Small intestine (tissue), 7 donors: ENCODE results near the gene CIPC. TPM values are rescaled to one million over a fixed set of nuclear protein-coding genes. Genes with fewer than 3 reads are reported as not detected.

Source experiments
- DNase-seq, 2 donors: peaks; one replicate each; pipeline versions ENCODE4 v3.0.0 to v3.0.0-alpha.2; 2013
- FAIRE-seq: peaks from 2 replicates; lab custom pipeline; 2012; peaks lifted over from hg19 to GRCh38; lab: Jason Lieb, UNC
- H3K27ac ChIP-seq, 3 donors: one replicate each; pipeline ENCODE4 v1.5.1; 2013; ENCODE audit warnings: low read length in 2 of 3, mild to moderate bottlenecking in 2 of 3, control low read depth in 1 of 3, inconsistent platforms in 1 of 3, low read depth in 1 of 3, moderate library complexity in 1 of 3
- H3K27me3 ChIP-seq, 3 donors: one replicate each; pipeline ENCODE4 v1.6.1; 2013; ENCODE audit warnings: low read length in 3 of 3, inconsistent platforms in 1 of 3; ENCODE audit not compliant: control insufficient read depth in 3 of 3, insufficient read depth in 3 of 3
- H3K36me3 ChIP-seq, 3 donors: one replicate each; pipeline ENCODE4 v1.6.1; 2013; ENCODE audit warnings: low read length in 3 of 3, inconsistent platforms in 1 of 3, low read depth in 1 of 3, mild to moderate bottlenecking in 1 of 3, moderate library complexity in 1 of 3; ENCODE audit not compliant: control insufficient read depth in 3 of 3, insufficient read depth in 2 of 3
- H3K4me1 ChIP-seq, 3 donors: one replicate each; pipeline ENCODE4 v1.6.1; 2013; ENCODE audit warnings: low read length in 2 of 3, inconsistent platforms in 1 of 3, low read depth in 1 of 3, mild to moderate bottlenecking in 1 of 3, moderate library complexity in 1 of 3; ENCODE audit not compliant: control insufficient read depth in 3 of 3, insufficient read depth in 2 of 3
- H3K4me3 ChIP-seq, 3 donors: one replicate each; pipeline ENCODE4 v1.5.1; 2013; ENCODE audit warnings: low read length in 3 of 3, control low read depth in 1 of 3, inconsistent platforms in 1 of 3, low read depth in 1 of 3, mild to moderate bottlenecking in 1 of 3, moderate library complexity in 1 of 3
- H3K9me3 ChIP-seq, 2 donors: one replicate each; pipeline ENCODE4 v1.6.1; 2013; ENCODE audit warnings: low read depth in 1 of 2, low read length in 1 of 2; ENCODE audit not compliant: control insufficient read depth in 2 of 2, insufficient read depth in 1 of 2
- WGBS, 3 donors: extraction: QIAGEN DNeasy Blood & Tissue Kit; methylation state at CpG; one replicate each; pipeline ENCODE4 v1.1.7; 2013; 5-methylcytosine and 5-hydroxymethylcytosine counted together
- polyA plus RNA-seq, 4 donors: library from polyadenylated mRNA; stranded (reverse) in 3 of 4; unstranded in 1 of 4; fragments of 200-250 nt in 3 of 4; fragments of 120-200 nt in 1 of 4; gene quantifications; one replicate each; pipeline versions ENCODE4 v1.2.1 to v1.2.3, GENCODE V29; 2013
- donor health status: healthy with polysubstance abuse.
- donor health status: control.
- donor health status: control.
- donor health status: Bipolar disorder and iron deficiency.
- donor health status: healthy.

Gene CIPC
- polyA plus RNA-seq, 4 donors, result 7.6 to 26.9 (median 8.8) TPM

DNA sequence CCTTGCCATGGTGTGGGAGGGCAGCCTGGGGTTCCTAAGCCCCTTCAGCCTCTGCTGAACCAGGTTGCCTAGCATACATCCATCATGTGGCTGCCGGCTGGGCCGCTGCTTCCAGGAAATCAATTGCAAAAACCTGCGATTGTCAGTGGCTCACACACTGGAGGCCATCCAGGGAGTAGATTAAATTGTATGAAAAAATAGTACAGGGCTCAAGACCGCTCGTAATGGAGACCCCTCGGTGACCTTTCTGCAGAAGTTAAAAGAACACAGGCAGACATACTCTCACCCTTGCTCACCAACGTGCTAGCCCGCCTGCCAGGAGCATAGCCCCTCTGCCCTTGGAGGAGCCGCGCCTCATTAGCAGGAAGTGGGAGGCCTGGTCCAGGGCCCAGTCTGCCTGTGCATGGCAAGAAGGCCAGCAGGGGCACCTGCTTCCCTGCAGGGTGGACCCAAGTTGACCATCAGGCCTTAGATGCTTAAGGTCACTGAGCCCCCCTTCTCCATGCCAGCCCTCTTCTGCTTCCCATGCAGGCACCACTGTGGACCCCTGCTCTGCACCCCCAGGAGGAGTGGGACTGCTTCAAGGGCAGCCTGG is 31.4 kb upstream of the CIPC start:
- WGBS, 3 donors, result 60 to 64% (median 63%) methylated on average over 10 of the region's 10 CpGs
- peaks cover 0 to 12% (median 0%) of the 10 kb centered on the region in 3 donors for H3K4me1 ChIP-seq
- FAIRE-seq, result no peak

DNA sequence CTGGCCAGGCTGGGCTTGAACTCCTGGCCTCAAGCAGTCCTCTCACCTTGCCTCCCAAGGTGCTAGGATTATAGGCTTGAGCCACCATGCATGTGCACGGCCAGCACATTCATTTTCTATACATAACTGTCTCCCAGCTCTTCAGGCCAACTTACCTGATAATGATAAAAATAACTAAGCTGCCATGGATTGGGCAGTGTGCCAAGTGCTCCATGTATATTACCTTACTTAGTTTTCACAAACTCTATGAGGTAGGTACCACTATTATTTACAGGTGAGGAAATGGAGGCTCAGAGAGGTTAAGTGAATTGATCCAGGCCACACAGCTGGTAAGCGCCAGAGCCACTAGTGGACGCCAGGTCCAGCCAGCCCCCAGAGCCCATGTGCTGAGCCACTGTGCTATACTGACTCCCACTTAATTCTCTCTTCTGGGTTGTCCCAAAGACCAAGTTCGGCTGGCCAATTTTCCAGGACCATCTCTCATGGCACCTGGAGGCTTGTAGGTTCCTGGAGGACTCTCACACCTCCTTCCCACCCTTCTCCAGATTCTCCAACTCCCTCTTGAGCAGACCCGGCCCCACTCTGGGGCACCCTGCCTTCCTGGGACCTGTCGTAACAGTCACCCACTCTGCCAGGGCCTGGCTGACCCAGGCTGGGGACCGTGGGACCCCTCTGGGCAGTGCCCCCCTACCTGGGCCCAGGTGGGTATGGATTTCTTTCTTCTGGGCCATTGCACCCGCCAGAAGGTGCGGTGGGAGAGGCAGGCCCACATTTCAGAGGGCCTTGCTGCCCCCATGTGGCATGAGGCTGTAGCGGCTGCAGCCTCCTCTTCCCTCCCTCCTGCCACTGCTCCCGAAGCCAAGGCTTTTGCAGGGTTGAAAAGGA is 30.2 kb upstream of the CIPC start:
- Histone ChIP-seq H3K4me1 (peaks cover 0 to 12% (median 0%) of the 10 kb centered on the region in 3 donors), H3K4me3 (no peak overlapping the region), H3K36me3 (no peaks in the 10 kb centered on the region), H3K27ac (no peak overlapping the region), H3K27me3 (no peaks in the 10 kb centered on the region), H3K9me3 (no peaks in the 10 kb centered on the region)
- FAIRE-seq, result no peak
- DNase-seq, result peak; percentile 69 to 79
- 41 to 51% (median 47%) methylated on average over 11 of the region's 11 CpGs for WGBS, 3 donors

More for the DNA sequence above, 31.4 kb upstream of the CIPC start:
- Histone ChIP-seq H3K27me3 (no peaks in the 10 kb centered on the region), H3K36me3 (no peaks in the 10 kb centered on the region), H3K4me3 (no peak overlapping the region), H3K9me3 (no peaks in the 10 kb centered on the region), H3K27ac (no peak overlapping the region)
- no peak for DNase-seq

DNA sequence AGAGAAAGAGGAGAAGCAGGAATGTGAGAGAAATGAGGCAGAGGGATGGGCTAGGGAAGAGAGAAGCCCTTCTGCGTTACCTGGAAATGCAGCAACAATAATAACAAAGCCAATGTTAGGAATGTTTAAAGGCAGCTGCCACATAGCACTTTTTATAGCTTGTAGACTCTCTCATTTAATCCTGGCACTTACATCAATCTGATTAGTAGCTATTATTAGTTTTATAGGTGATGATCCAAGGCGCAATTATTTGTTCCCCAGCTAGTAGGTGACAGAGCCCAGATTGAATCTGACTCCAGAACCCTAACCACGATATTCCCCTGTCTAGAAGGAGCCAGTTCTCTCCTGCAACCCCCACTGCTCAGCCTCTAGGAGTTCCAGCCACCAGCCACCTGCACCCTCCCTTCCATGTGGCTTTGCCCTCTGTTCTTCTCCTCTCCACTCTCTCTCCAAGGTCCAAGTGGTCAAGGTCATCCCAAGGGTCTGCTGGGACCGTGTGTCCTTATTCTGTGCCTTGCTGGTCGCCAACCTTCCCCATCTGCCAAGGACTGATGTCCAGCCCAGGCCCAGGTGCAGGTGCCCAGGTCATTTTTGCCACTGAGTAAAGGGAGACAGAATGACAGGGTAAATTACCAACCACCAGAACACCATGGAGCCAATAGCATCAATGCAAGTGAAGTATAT is 29.4 kb upstream of the CIPC start:
- Histone ChIP-seq H3K36me3 (no peaks in the 10 kb centered on the region), H3K27ac (no peak overlapping the region), H3K4me1 (peaks cover 0 to 12% (median 0%) of the 10 kb centered on the region in 3 donors), H3K9me3 (no peaks in the 10 kb centered on the region), H3K4me3 (no peak overlapping the region), H3K27me3 (no peaks in the 10 kb centered on the region)
- 28 to 56% (median 31%) methylated on average over 5 of the region's 5 CpGs for WGBS, 3 donors
- DNase-seq (no peak), FAIRE-seq (no peak)

DNA sequence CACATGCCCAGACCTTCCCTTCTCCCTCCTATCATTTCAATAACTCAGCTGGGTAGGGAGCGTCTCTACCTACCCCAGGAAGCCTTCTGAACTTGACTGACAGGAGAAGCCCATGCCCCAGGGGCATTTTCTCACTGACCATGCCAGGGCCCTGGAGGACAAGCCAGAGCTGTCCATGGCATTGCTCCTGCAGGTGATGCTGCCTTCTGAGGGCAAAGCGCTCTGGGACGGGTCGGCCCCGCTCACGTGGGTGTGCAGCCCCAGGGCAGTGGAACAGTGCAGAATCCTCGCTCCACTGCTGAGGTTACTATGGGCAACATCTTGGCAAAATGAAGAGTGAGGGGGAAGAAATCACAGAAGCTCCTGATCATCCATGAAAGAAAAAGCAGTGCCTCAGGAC is 28.5 kb upstream of the CIPC start:
- FAIRE-seq (no peak), DNase-seq (no peak)
- 79 to 91% (median 87%) methylated on average over 7 of the region's 7 CpGs for WGBS, 3 donors
- no peaks in the 10 kb centered on the region for H3K27me3 ChIP-seq
- H3K4me3 ChIP-seq, result no peak overlapping the region
- no peaks in the 10 kb centered on the region for H3K9me3 ChIP-seq
- H3K36me3 ChIP-seq, result no peaks in the 10 kb centered on the region
- H3K4me1 ChIP-seq, result peaks cover 0 to 12% (median 0%) of the 10 kb centered on the region in 3 donors
- H3K27ac ChIP-seq, result no peak overlapping the region

DNA sequence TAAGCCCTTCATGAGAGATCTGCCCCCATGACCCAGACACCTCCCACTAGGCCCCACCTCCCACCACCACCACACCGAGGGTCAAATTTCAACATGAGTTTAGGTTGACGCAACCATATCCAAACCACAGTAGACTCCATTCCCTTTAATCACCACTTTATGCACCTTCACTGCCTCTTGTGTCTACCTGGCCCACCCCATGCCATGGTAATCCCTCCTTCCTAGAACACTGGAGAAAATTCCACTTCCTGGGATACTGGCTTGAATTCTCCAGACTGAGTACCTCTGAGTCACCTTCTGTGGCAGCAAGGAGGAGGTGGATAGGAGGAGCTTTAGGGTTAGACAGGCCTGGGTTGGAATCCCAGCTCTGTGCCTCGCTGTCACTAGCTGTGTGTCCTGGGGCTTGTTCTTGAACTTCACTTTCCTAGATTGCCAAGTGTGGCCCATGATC is 26.1 kb upstream of the CIPC start:
- no peaks in the 10 kb centered on the region for H3K36me3 ChIP-seq
- H3K27me3 ChIP-seq, result no peaks in the 10 kb centered on the region
- H3K9me3 ChIP-seq, result no peaks in the 10 kb centered on the region
- DNase-seq (no peak), FAIRE-seq (no peak)
- 82 to 89% (median 85%) methylated on average over 3 of the region's 3 CpGs for WGBS, 3 donors
- peaks cover 0 to 6% (median 6%) of the 10 kb centered on the region in 3 donors for H3K4me1 ChIP-seq
- H3K4me3 ChIP-seq, result no peak overlapping the region
- no peak overlapping the region for H3K27ac ChIP-seq

DNA sequence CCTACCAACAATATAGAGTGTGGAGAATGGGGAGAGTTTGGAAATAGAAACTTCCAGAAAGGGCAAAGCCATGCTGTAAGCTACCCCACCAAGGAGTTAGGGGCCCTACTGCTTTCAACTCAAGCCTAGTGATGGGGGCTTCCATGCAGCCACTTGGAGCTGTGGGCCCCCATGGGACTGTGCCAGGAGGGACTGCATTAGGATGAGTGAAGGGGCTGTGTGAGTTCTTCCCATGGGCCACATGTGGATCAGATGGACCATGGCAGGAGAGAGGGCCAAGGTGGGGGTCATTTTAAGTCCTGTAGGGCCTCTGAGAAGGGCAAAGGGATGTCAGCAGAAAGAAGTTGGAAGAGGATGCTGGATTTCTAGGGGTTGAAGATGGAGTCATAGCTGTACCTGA is 23.1 kb upstream of the CIPC start:
- Histone ChIP-seq H3K27me3 (no peaks in the 10 kb centered on the region), H3K4me1 (peaks cover 0 to 9% (median 0%) of the 10 kb centered on the region in 3 donors), H3K4me3 (no peak overlapping the region), H3K36me3 (no peaks in the 10 kb centered on the region), H3K27ac (peak overlapping the region in 1 of 3 donors; percentile 94), H3K9me3 (peaks cover 0 to 3% of the 10 kb centered on the region in 2 donors)
- DNase-seq, result no peak
- FAIRE-seq, result no peak

DNA sequence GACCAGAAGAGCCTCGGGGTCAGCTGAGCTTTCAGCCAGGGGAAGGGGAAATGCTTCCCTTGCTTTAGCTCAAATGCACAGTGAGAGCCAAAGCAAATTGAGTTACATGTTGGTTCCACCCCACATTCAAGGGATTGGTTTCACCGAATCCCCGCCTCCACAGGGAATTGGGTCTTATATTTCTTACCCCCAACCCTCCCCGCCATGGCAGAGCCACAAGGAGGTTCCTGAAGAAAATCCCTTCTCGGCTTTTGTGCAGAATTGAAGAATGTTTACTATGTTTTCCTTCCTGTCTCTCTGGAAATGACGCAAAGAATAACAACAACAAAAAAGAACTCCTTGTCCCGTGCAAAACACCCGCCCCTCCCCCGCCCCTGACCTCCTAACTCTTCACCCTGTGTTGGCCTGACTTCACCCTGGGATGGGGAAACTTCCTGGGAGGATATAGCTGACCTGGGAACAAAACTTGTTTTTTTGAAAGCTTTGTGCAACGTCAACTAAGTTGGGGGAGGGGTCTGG is 21.9 kb upstream of the CIPC start:
- H3K27me3 ChIP-seq, result no peaks in the 10 kb centered on the region
- DNase-seq (peak; percentile 15 to 38), FAIRE-seq (no peak)
- 36 to 61% (median 58%) methylated on average over 10 of the region's 10 CpGs for WGBS, 3 donors
- H3K9me3 ChIP-seq, result peaks cover 0 to 9% of the 10 kb centered on the region in 2 donors
- H3K36me3 ChIP-seq, result no peaks in the 10 kb centered on the region
- peak overlapping the region in 2 of 3 donors; percentile 59 to 94 for H3K27ac ChIP-seq
- H3K4me3 ChIP-seq, result no peak overlapping the region
- H3K4me1 ChIP-seq, result peaks cover 0 to 9% (median 0%) of the 10 kb centered on the region in 3 donors

DNA sequence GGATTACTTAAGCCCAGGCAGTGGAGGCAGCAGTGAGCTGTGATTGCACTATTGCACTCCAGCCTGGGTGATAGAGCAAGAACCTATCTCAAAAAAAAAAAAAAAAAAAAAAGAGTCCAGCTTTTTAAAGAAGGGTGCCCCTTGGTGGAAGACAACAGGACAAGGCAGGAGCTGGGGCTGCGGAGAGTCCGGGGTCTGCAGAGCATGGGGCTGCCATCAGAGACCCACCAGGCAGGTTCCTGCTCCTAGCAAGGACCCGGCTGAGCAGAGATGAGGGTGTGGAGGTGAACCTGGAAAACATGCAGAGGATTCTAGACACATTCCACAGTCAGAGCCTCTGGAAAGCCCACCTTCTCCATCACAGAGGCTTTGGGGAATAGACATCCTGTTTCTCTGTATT is 21.0 kb upstream of the CIPC start:
- no peak overlapping the region for H3K4me3 ChIP-seq
- 89 to 96% (median 93%) methylated on average over 3 of the region's 3 CpGs for WGBS, 3 donors
- H3K36me3 ChIP-seq, result no peaks in the 10 kb centered on the region
- peaks cover 0 to 9% (median 0%) of the 10 kb centered on the region in 3 donors for H3K4me1 ChIP-seq
- DNase-seq (no peak), FAIRE-seq (no peak)
- H3K27ac ChIP-seq, result peak overlapping the region in 2 of 3 donors; percentile 36 to 91
- peaks cover 0 to 9% of the 10 kb centered on the region in 2 donors for H3K9me3 ChIP-seq
- no peaks in the 10 kb centered on the region for H3K27me3 ChIP-seq
